Skeletal muscle tissue (tissue), 4 donors: ENCODE data around the gene DYRK1A. TPM values are rescaled to one million over a fixed set of nuclear protein-coding genes. Genes with fewer than 3 reads are reported as not detected.
A peak's percentile ranks its signal among the peaks of the same experiment; 100 is the strongest.
"Not testable (repeated sequence)": the region's sequence is repeated elsewhere in the genome, so short reads cannot be mapped to it uniquely, and the experiment has no call there.

Experiments
- H3K27ac ChIP-seq: one replicate; pipeline ENCODE4 v1.7.0; 2013; ENCODE audit warnings: mild to moderate bottlenecking, low read depth, low read length, inconsistent platforms
- H3K27me3 ChIP-seq, 3 donors: one replicate each; pipeline ENCODE4 v1.7.0; 2013; ENCODE audit warnings: low read length in 3 of 3; ENCODE audit not compliant: control insufficient read depth in 3 of 3, insufficient read depth in 3 of 3
- H3K36me3 ChIP-seq, 3 donors: one replicate each; pipeline ENCODE4 v1.7.0; 2013; ENCODE audit warnings: low read length in 3 of 3; ENCODE audit not compliant: control insufficient read depth in 3 of 3, insufficient read depth in 3 of 3
- H3K4me1 ChIP-seq, 3 donors: one replicate each; pipeline ENCODE4 v1.7.0; 2013; ENCODE audit warnings: low read length in 3 of 3, mild to moderate bottlenecking in 3 of 3; ENCODE audit not compliant: control insufficient read depth in 3 of 3, insufficient read depth in 3 of 3
- H3K4me3 ChIP-seq, 3 donors: one replicate each; pipeline ENCODE4 v1.7.0; 2013; ENCODE audit warnings: low read length in 3 of 3
- H3K9ac ChIP-seq, 3 donors: one replicate each; pipeline ENCODE4 v1.7.0; 2013; ENCODE audit warnings: low read length in 3 of 3, mild to moderate bottlenecking in 3 of 3, moderate library complexity in 2 of 3, low read depth in 1 of 3
- H3K9me3 ChIP-seq, 3 donors: one replicate each; pipeline ENCODE4 v1.7.0; 2013; ENCODE audit warnings: low read length in 3 of 3; ENCODE audit not compliant: control insufficient read depth in 3 of 3
- total RNA-seq: library from RNA; depleted of rRNA; stranded (reverse); fragments of >200 nt; gene quantifications from one replicate; pipeline ENCODE4 v1.2.3, GENCODE V29; 2014
- donor health status: Osteomylitis.

Gene DYRK1A
- total RNA-seq, 1 donor from 2014 or later: 104 TPM

- not testable (repeated sequence) for H3K27me3 ChIP-seq
These were observed 183.2 kb downstream of the DYRK1A start for GRCh38 chr21:37549730-37550129.

GRCh38 chr21:37550157-37550556 is 183.6 kb downstream of the DYRK1A start:
- H3K4me1 ChIP-seq: peaks cover 28 to 42% (median 32%) of the 10 kb centered on the region in 3 donors
- no peak overlapping the region for H3K27ac ChIP-seq
- no peak overlapping the region for H3K9ac ChIP-seq
- no peaks in the 10 kb centered on the region for H3K36me3 ChIP-seq
- H3K4me3 ChIP-seq: no peak overlapping the region
- no peaks in the 10 kb centered on the region for H3K9me3 ChIP-seq
- no peaks in the 10 kb centered on the region for H3K27me3 ChIP-seq

More at GRCh38 chr21:37549730-37550129, 183.2 kb downstream of the DYRK1A start:
- not testable (repeated sequence) for H3K9ac ChIP-seq, H3K4me3 ChIP-seq, H3K9me3 ChIP-seq, H3K36me3 ChIP-seq, H3K27ac ChIP-seq
- H3K4me1 ChIP-seq: peaks cover 28 to 42% (median 32%) of the 10 kb centered on the region in 3 donors

DNA sequence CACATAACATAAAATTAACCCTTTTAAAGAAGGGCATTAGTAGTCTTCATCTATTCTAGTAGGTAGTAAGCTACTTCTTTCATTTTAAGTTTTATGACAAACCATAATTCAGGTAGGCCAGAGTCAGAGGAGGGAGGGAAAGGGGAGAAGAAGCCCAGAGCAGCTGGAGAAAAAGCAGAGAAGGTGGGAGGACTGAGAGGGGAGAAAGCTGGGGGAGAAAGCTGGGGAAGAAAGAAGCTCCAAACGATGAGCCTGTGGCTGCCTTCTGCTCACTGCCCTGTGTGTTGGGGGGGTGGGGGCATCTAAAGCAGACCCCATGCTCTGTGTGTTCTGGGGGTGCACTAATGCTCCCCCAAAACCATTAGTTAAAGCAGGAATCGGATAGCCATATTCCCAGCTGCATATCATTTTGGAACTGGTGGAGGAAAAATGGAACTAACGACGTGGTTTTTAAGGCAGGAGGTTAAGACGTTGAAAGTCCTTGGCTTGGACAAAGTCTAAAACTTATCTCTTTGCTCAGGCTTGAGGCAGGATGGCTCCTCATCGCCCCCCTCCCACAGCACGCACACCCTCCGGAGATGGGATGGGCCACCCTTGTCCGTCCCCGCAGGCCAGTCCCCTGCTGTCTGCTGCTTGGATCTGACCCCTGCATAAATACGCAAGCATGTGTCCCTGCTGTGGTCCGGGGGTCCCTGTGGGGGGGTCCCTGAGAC is 184.2 kb downstream of the DYRK1A start:
- Histone ChIP-seq H3K9ac (peak overlapping the region in 2 of 3 donors; percentile 1 to 40), H3K27ac (peak overlapping the region; percentile 88), H3K27me3 (no peaks in the 10 kb centered on the region), H3K4me3 (peak overlapping the region in 1 of 3 donors; percentile 24), H3K36me3 (no peaks in the 10 kb centered on the region), H3K9me3 (no peaks in the 10 kb centered on the region), H3K4me1 (peaks cover 28 to 48% (median 37%) of the 10 kb centered on the region in 3 donors)

GRCh38 chr21:37551331-37551992 is 184.9 kb downstream of the DYRK1A start:
- Histone ChIP-seq H3K27ac (peak overlapping the region; percentile 88), H3K9ac (peak overlapping the region; percentile 60 to 82 (median 72)), H3K4me1 (peaks cover 33 to 54% (median 44%) of the 10 kb centered on the region in 3 donors), H3K9me3 (no peaks in the 10 kb centered on the region), H3K36me3 (no peaks in the 10 kb centered on the region), H3K27me3 (no peaks in the 10 kb centered on the region), H3K4me3 (no peak overlapping the region)

DNA sequence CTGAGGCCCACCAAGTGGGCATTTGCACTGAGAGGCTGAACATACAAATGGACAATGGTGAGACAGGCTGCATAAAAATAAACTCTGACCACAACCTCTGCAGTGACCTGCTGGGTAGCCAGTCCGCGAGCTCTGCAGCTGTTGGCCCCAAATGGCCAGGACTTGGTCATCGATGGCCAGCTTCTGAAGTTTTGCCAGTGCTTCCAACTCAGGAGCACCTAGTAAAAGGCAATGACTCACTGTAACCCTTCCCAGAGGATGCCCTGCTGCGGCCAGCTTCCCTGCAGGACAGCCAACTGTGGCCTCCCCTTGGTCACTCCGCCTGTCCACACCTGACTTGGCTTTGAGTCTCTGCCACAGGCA is 185.4 kb downstream of the DYRK1A start:
- Histone ChIP-seq H3K9me3 (no peaks in the 10 kb centered on the region), H3K27ac (peak overlapping the region; percentile 88), H3K4me3 (peak overlapping the region in 1 of 3 donors; percentile 15), H3K27me3 (no peaks in the 10 kb centered on the region), H3K4me1 (peaks cover 28 to 53% (median 44%) of the 10 kb centered on the region in 3 donors), H3K36me3 (no peaks in the 10 kb centered on the region), H3K9ac (peak overlapping the region; percentile 60 to 82 (median 72))

- Histone ChIP-seq H3K36me3 (no peaks in the 10 kb centered on the region), H3K9me3 (no peaks in the 10 kb centered on the region), H3K4me1 (peaks cover 28 to 59% (median 49%) of the 10 kb centered on the region in 3 donors), H3K27me3 (no peaks in the 10 kb centered on the region), H3K27ac (peak overlapping the region; percentile 88), H3K4me3 (peak overlapping the region in 1 of 3 donors; percentile 15), H3K9ac (peak overlapping the region in 2 of 3 donors; percentile 24 to 72)
These were observed 186.0 kb downstream of the DYRK1A start for GRCh38 chr21:37552496-37553029.

GRCh38 chr21:37553078-37553481 is 186.5 kb downstream of the DYRK1A start:
- no peaks in the 10 kb centered on the region for H3K36me3 ChIP-seq
- H3K9me3 ChIP-seq: no peaks in the 10 kb centered on the region
- no peak overlapping the region for H3K4me3 ChIP-seq
- no peaks in the 10 kb centered on the region for H3K27me3 ChIP-seq
- H3K4me1 ChIP-seq: peaks cover 28 to 59% (median 51%) of the 10 kb centered on the region in 3 donors
- peak overlapping the region; percentile 88 for H3K27ac ChIP-seq
- peak overlapping the region; percentile 24 to 72 (median 43) for H3K9ac ChIP-seq

- H3K36me3 ChIP-seq: no peaks in the 10 kb centered on the region
- peaks cover 28 to 53% (median 51%) of the 10 kb centered on the region in 3 donors for H3K4me1 ChIP-seq
- no peaks in the 10 kb centered on the region for H3K27me3 ChIP-seq
- H3K4me3 ChIP-seq: no peak overlapping the region
- H3K9ac ChIP-seq: no peak overlapping the region
- no peaks in the 10 kb centered on the region for H3K9me3 ChIP-seq
- peak overlapping the region; percentile 80 for H3K27ac ChIP-seq
These were observed 188.2 kb downstream of the DYRK1A start for GRCh38 chr21:37554661-37555379.

DNA sequence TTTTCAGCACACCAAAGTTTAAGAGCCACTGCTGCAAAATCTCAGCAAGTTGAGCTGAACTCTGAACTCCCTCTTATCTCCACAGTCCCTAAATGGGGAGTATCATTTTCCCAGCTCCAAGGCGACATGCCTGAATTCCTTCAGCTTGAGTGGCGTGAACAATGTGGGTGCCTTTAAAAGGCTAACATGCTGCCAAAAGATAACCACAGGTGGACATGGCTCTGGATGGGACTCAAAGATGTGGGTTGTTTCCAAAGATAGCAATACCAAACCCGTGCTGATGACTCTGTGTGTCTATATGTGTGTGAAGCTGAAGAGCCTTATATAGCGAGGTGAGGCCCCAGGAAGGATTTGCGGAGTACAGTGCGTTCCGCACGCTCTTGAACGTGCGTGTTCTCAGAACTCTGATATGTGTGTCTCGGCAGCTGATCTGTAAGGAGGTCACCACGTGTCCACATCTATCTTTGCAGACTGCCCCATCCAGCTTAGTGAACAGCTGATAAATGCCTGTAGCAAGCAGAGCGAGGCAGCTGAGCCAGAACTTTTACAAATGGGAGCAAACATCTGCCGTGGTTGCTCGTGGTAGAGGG is 189.2 kb downstream of the DYRK1A start:
- Histone ChIP-seq H3K4me1 (peaks cover 28 to 57% (median 56%) of the 10 kb centered on the region in 3 donors), H3K9ac (peak overlapping the region in 1 of 3 donors; percentile 47), H3K9me3 (no peaks in the 10 kb centered on the region)

More for the DNA sequence above, 189.2 kb downstream of the DYRK1A start:
- no peaks in the 10 kb centered on the region for H3K36me3 ChIP-seq
- H3K4me3 ChIP-seq: peak overlapping the region in 2 of 3 donors; percentile 1 to 52
- peak overlapping the region; percentile 80 for H3K27ac ChIP-seq
- no peaks in the 10 kb centered on the region for H3K27me3 ChIP-seq
